ENCODE results near the gene ETV3L. TPM values are rescaled to one million over a fixed set of nuclear protein-coding genes. Genes with fewer than 3 reads are reported as not detected.
"Not testable (repeated sequence)": the region's sequence is repeated elsewhere in the genome, so short reads cannot be mapped to it uniquely, and the experiment has no call there.

Gene ETV3L
- total RNA-seq, 1 experiment from 2014 or later = not detected

- no peaks in the 10 kb centered on the region for H3K36me3 ChIP-seq
- H3K27ac ChIP-seq = peak overlapping the region; percentile 54; the same call in 1 of the 2 replicates
- H3K27me3 ChIP-seq (replicated peaks) = no peaks in the 10 kb centered on the region
- no peaks in the 10 kb centered on the region for H3K9me3 ChIP-seq (replicated peaks)
- H3K4me3 ChIP-seq = no peak overlapping the region
- no peak for DNase-seq (ENCODE audit: low read depth in 1 of 2, low spot score in 2 of 2)
- peaks cover 12% of the 10 kb centered on the region for H3K4me1 ChIP-seq (replicated peaks)
Observed at GRCh38 chr1:157106813-157107189, 7.2 kb upstream of the ETV3L start.

GRCh38 chr1:157105988-157106812 is 6.6 kb upstream of the ETV3L start:
- Histone ChIP-seq H3K27ac (peak overlapping the region; percentile 54), H3K27me3 (replicated peaks) (no peaks in the 10 kb centered on the region), H3K36me3 (no peaks in the 10 kb centered on the region), H3K9me3 (replicated peaks) (no peaks in the 10 kb centered on the region), H3K4me3 (no peak overlapping the region), H3K4me1 (replicated peaks) (peaks cover 12% of the 10 kb centered on the region)
- peak; percentile 44 to 69 for DNase-seq (ENCODE audit: low read depth in 1 of 2, low spot score in 2 of 2)

GRCh38 chr1:157105298-157105987 is 5.8 kb upstream of the ETV3L start:
- Histone ChIP-seq H3K36me3 (no peaks in the 10 kb centered on the region), H3K9me3 (replicated peaks) (no peaks in the 10 kb centered on the region), H3K4me1 (replicated peaks) (peaks cover 12% of the 10 kb centered on the region), H3K27me3 (replicated peaks) (no peaks in the 10 kb centered on the region), H3K4me3 (no peak overlapping the region), H3K27ac (peak overlapping the region; percentile 54; the same call in 1 of the 2 replicates)
- no peak for DNase-seq (ENCODE audit: low read depth in 1 of 2, low spot score in 2 of 2)

GRCh38 chr1:157104598-157105293 is 5.1 kb upstream of the ETV3L start:
- no peaks in the 10 kb centered on the region for H3K36me3 ChIP-seq
- no peak for DNase-seq (ENCODE audit: low read depth in 1 of 2, low spot score in 2 of 2)
- no peaks in the 10 kb centered on the region for H3K9me3 ChIP-seq (replicated peaks)
- H3K4me3 ChIP-seq = no peak overlapping the region
- H3K27me3 ChIP-seq (replicated peaks) = no peaks in the 10 kb centered on the region
- H3K27ac ChIP-seq = no peak overlapping the region
- H3K4me1 ChIP-seq (replicated peaks) = peaks cover 12% of the 10 kb centered on the region

GRCh38 chr1:157103268-157103667 is 3.7 kb upstream of the ETV3L start:
- H3K27ac ChIP-seq = no peak overlapping the region
- peaks cover 12% of the 10 kb centered on the region for H3K4me1 ChIP-seq (replicated peaks)
- H3K9me3 ChIP-seq (replicated peaks) = no peaks in the 10 kb centered on the region
- DNase-seq (ENCODE audit: low read depth in 1 of 2, low spot score in 2 of 2) = no peak
- H3K36me3 ChIP-seq = no peaks in the 10 kb centered on the region
- no peak overlapping the region for H3K4me3 ChIP-seq
- no peaks in the 10 kb centered on the region for H3K27me3 ChIP-seq (replicated peaks)

GRCh38 chr1:157101149-157101548 is 1.5 kb upstream of the ETV3L start:
- no peak overlapping the region for H3K27ac ChIP-seq
- no peaks in the 10 kb centered on the region for H3K27me3 ChIP-seq (replicated peaks)
- no peak for DNase-seq (ENCODE audit: low read depth in 1 of 2, low spot score in 2 of 2)
- peaks cover 3% of the 10 kb centered on the region for H3K4me1 ChIP-seq (replicated peaks)
- H3K9me3 ChIP-seq (replicated peaks) = no peaks in the 10 kb centered on the region
- no peak overlapping the region for H3K4me3 ChIP-seq
- no peaks in the 10 kb centered on the region for H3K36me3 ChIP-seq

- not testable (repeated sequence) for H3K9me3 ChIP-seq (replicated peaks); H3K27me3 ChIP-seq (replicated peaks)
Observed at GRCh38 chr1:157098987-157099632, 498 bp downstream of the ETV3L start.

GRCh38 chr1:157098519-157098918 is 1.1 kb downstream of the ETV3L start:
- no peak for DNase-seq (ENCODE audit: low read depth in 1 of 2, low spot score in 2 of 2)
- H3K36me3 ChIP-seq = no peaks in the 10 kb centered on the region
- H3K4me3 ChIP-seq = no peak overlapping the region
- no peak overlapping the region for H3K27ac ChIP-seq
- H3K4me1 ChIP-seq (replicated peaks) = no peaks in the 10 kb centered on the region
- no peaks in the 10 kb centered on the region for H3K27me3 ChIP-seq (replicated peaks)
- H3K9me3 ChIP-seq (replicated peaks) = no peaks in the 10 kb centered on the region

More at GRCh38 chr1:157098987-157099632, 498 bp downstream of the ETV3L start:
- not testable (repeated sequence) for H3K4me1 ChIP-seq (replicated peaks); DNase-seq (ENCODE audit: low read depth in 1 of 2, low spot score in 2 of 2); H3K36me3 ChIP-seq; H3K4me3 ChIP-seq; H3K27ac ChIP-seq

GRCh38 chr1:157097692-157098091 is 1.9 kb downstream of the ETV3L start:
- Histone ChIP-seq H3K36me3 (no peaks in the 10 kb centered on the region), H3K27me3 (replicated peaks) (no peaks in the 10 kb centered on the region), H3K27ac (no peak overlapping the region), H3K9me3 (replicated peaks) (no peaks in the 10 kb centered on the region), H3K4me3 (no peak overlapping the region), H3K4me1 (replicated peaks) (no peaks in the 10 kb centered on the region)
- no peak for DNase-seq (ENCODE audit: low read depth in 1 of 2, low spot score in 2 of 2)

GRCh38 chr1:157096881-157097280 is 2.7 kb downstream of the ETV3L start:
- Histone ChIP-seq H3K9me3 (replicated peaks) (no peaks in the 10 kb centered on the region), H3K4me1 (replicated peaks) (no peaks in the 10 kb centered on the region)
- DNase-seq (ENCODE audit: low read depth in 1 of 2, low spot score in 2 of 2) = no peak

GRCh38 chr1:157095551-157095950 is 4.1 kb downstream of the ETV3L start:
- DNase-seq (ENCODE audit: low read depth in 1 of 2, low spot score in 2 of 2) = no peak
- Histone ChIP-seq H3K36me3 (no peaks in the 10 kb centered on the region), H3K9me3 (replicated peaks) (no peaks in the 10 kb centered on the region), H3K27me3 (replicated peaks) (no peaks in the 10 kb centered on the region), H3K4me1 (replicated peaks) (peaks cover 2% of the 10 kb centered on the region), H3K4me3 (no peak overlapping the region), H3K27ac (no peak overlapping the region)

More at GRCh38 chr1:157096881-157097280, 2.7 kb downstream of the ETV3L start:
- H3K27ac ChIP-seq = no peak overlapping the region
- H3K36me3 ChIP-seq = no peaks in the 10 kb centered on the region
- no peak overlapping the region for H3K4me3 ChIP-seq
- no peaks in the 10 kb centered on the region for H3K27me3 ChIP-seq (replicated peaks)

- Histone ChIP-seq H3K27ac (no peak overlapping the region), H3K36me3 (no peaks in the 10 kb centered on the region), H3K9me3 (replicated peaks) (no peaks in the 10 kb centered on the region), H3K4me3 (no peak overlapping the region), H3K27me3 (replicated peaks) (no peaks in the 10 kb centered on the region), H3K4me1 (replicated peaks) (peaks cover 6% of the 10 kb centered on the region)
- no peak for DNase-seq (ENCODE audit: low read depth in 1 of 2, low spot score in 2 of 2)
Observed at GRCh38 chr1:157095091-157095490, 4.5 kb downstream of the ETV3L start.

GRCh38 chr1:157092831-157093230 is 6.8 kb downstream of the ETV3L start:
- DNase-seq (ENCODE audit: low read depth in 1 of 2, low spot score in 2 of 2) = no peak

More at GRCh38 chr1:157092831-157093230, 6.8 kb downstream of the ETV3L start:
- Histone ChIP-seq H3K27me3 (replicated peaks) (no peaks in the 10 kb centered on the region), H3K4me3 (no peak overlapping the region), H3K36me3 (no peaks in the 10 kb centered on the region), H3K4me1 (replicated peaks) (peaks cover 6% of the 10 kb centered on the region), H3K27ac (no peak overlapping the region), H3K9me3 (replicated peaks) (no peaks in the 10 kb centered on the region)

All from SJSA1 (cell line).